ENCODE results near the gene IQGAP2. TPM values are rescaled to one million over a fixed set of nuclear protein-coding genes. Genes with fewer than 3 reads are reported as not detected.
A peak's percentile ranks its signal among the peaks of the same experiment; 100 is the strongest.
"Not testable (repeated sequence)": the region's sequence is repeated elsewhere in the genome, so short reads cannot be mapped to it uniquely, and the experiment has no call there.

IQGAP2 gene
- total RNA-seq, 2 donors from 2014 or later, result 117 to 134 TPM

DNA sequence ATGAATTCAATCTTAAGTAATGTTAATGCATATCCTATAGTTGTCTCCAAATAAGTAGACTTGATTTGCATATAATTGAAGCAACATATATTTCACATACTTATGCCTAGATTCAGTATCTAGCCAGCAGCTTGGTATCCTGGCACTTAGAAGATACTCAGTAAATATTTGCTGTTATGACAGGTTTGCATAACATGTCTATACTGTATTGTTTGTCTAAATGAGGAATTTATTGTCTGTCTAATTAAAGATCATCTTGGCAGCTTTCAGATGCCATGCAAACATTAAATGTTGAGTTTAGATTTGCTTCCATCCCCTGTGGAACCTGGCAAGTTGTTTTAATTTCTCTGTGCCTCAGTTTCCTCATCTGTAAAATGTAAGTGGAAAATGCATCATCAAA lies 9.4 kb downstream of the IQGAP2 start:
- DNase-seq (no peak), ATAC-seq (no peak)
- peak overlapping the region; percentile 90 for H3K27ac Mint-ChIP-seq
- H3K36me3 Mint-ChIP-seq (ENCODE audit: low read depth), result peaks cover 5% of the 10 kb centered on the region
- H3K9me3 ChIP-seq (ENCODE audit: control insufficient read depth, low read length, poor library complexity, severe bottlenecking), result no peaks in the 10 kb centered on the region
- no peaks in the 10 kb centered on the region for H3K27me3 Mint-ChIP-seq
- peaks cover 64% of the 10 kb centered on the region for H3K4me1 Mint-ChIP-seq
- H3K4me3 Mint-ChIP-seq, result no peak overlapping the region

DNA sequence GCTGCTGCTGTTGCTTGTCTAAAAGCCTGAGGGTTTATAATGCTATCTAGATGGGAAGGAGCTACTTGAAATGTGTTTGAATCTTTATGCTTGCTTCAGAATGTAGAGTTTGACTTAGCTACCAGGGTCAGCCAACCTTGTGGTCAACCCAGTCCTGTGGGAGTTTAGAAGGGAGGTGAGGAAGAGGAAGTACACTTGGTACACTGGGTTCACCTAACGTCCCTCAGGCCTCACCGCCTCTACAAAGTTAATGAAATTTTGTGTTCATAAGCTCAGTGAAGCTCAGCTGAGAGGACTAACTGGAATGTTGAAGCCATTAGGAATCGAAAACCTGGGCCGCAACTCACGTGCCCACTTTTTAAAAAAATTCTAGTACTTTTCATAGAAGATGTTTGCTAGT lies 10.7 kb downstream of the IQGAP2 start:
- peaks cover 58% of the 10 kb centered on the region for H3K4me1 Mint-ChIP-seq
- peak overlapping the region; percentile 90 for H3K27ac Mint-ChIP-seq
- ATAC-seq (no peak), DNase-seq (no peak)
- H3K36me3 Mint-ChIP-seq (ENCODE audit: low read depth), result peaks cover 5% of the 10 kb centered on the region
- H3K9me3 ChIP-seq (ENCODE audit: control insufficient read depth, low read length, poor library complexity, severe bottlenecking), result no peaks in the 10 kb centered on the region
- H3K27me3 Mint-ChIP-seq, result no peaks in the 10 kb centered on the region
- no peak overlapping the region for H3K4me3 Mint-ChIP-seq

DNA sequence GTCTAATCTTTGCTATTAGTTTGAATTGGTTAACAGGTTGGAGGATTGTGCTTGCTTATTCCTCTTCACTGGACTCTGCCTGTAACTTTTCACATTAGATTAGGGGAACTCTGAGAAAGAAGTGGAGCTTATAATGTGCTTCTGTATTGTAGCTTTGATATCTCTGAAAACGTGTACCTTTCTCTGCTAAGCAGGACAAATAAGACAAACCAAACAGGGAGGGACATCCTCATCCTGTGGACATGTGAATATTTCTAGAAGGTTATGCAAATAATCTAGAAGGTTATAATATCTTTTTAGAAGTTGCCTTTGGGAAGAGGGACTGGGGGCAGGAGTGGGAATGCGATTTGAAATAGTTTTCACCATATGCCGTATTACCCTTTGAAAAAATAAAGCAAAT lies 11.7 kb downstream of the IQGAP2 start:
- ATAC-seq (no peak), DNase-seq (no peak)
- Mint-ChIP-seq H3K4me1 (peaks cover 55% of the 10 kb centered on the region), H3K36me3 (ENCODE audit: low read depth) (peaks cover 3% of the 10 kb centered on the region), H3K27me3 (no peaks in the 10 kb centered on the region), H3K27ac (peak overlapping the region; percentile 78), H3K4me3 (peak overlapping the region; percentile 49)
- H3K9me3 ChIP-seq (ENCODE audit: control insufficient read depth, low read length, poor library complexity, severe bottlenecking), result no peaks in the 10 kb centered on the region

DNA sequence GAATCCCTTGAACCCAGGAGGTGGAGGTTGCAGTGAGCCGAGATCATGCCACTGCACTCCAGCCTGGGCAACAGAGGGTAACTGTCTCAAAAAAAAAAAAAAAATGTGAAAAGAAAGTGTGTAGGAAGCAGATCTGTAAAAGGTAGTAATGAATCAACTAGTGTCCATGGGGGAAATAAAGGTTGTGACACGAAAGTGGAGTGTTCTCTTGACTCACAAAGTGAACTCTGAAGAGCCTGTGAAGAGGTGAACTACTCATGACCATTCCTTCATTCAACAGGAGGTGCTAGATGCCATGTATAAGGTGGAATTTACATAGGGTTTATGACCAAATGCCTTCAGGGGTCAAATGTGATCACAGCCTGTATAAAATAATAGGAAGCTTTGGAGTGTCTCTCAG lies 12.8 kb downstream of the IQGAP2 start:
- Mint-ChIP-seq H3K4me3 (no peak overlapping the region), H3K36me3 (ENCODE audit: low read depth) (no peaks in the 10 kb centered on the region), H3K27ac (peak overlapping the region; percentile 78), H3K27me3 (no peaks in the 10 kb centered on the region), H3K4me1 (peaks cover 52% of the 10 kb centered on the region)
- ATAC-seq (no peak), DNase-seq (no peak)
- no peaks in the 10 kb centered on the region for H3K9me3 ChIP-seq (ENCODE audit: control insufficient read depth, low read length, poor library complexity, severe bottlenecking)

DNA sequence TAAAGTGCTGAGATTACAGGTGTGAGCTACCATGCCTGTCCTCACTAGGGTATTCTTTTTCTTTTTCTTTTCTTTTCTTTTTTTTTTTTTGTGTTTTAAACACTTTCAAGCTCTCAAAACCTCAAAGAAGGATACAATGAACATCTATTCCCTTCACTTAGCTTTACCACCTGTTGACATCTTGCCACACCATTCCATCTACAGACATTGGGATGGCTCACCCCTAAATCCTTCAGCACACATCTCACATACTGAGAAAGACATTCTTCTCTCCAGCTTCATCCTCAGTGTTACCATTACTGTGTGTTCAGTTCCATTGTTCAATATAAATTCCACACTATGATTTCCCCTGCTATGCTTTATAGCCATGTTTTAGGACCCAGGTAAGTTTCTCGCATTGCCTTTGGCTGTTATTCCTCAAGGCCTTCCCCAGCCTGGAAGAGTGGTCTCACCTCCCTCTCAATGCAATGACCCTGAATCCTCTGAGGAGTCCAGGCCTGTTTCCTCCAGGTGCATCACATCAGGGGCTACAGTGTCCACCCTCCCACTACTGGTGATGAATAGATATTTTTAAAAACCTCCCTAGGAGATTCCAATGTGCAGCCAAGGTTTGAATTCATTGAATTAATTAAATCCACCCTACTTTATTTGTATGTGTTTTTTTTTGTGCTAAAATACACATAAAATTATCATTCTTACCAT lies 16.7 kb downstream of the IQGAP2 start:
- H3K9me3 ChIP-seq (ENCODE audit: control insufficient read depth, low read length, poor library complexity, severe bottlenecking), result no peaks in the 10 kb centered on the region
- H3K27me3 Mint-ChIP-seq, result no peaks in the 10 kb centered on the region
- peaks cover 45% of the 10 kb centered on the region for H3K4me1 Mint-ChIP-seq
- H3K4me3 Mint-ChIP-seq, result peak overlapping the region; percentile 9
- ATAC-seq (no peak), DNase-seq (no peak)
- H3K36me3 Mint-ChIP-seq (ENCODE audit: low read depth), result peaks cover 2% of the 10 kb centered on the region
- peak overlapping the region; percentile 62 for H3K27ac Mint-ChIP-seq

DNA sequence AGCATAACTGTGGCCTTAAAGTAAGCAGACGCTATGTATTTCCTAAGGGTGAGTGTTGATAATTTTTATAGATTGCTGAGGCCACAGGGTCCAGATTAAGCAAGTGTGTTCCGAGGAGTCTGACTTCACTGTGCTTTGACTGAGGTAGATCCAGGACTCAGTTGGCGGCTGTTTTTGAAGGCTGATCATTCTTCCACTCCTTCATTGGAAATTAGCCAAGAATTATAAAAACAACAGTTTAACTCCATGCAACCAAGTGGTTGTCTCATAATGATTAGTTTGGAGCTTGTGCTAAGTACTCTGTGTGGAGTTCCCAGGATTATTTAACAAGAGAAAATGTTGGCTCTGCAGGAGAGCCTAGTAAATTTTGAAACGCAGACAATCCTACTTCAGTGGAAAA lies 19.1 kb downstream of the IQGAP2 start:
- no peaks in the 10 kb centered on the region for H3K27me3 Mint-ChIP-seq
- no peak for DNase-seq
- peaks cover 50% of the 10 kb centered on the region for H3K4me1 Mint-ChIP-seq
- no peak overlapping the region for H3K4me3 Mint-ChIP-seq
- H3K9me3 ChIP-seq (ENCODE audit: control insufficient read depth, low read length, poor library complexity, severe bottlenecking), result no peaks in the 10 kb centered on the region
- no peak for ATAC-seq
- peak overlapping the region; percentile 67 for H3K27ac Mint-ChIP-seq
- H3K36me3 Mint-ChIP-seq (ENCODE audit: low read depth), result peaks cover 2% of the 10 kb centered on the region

DNA sequence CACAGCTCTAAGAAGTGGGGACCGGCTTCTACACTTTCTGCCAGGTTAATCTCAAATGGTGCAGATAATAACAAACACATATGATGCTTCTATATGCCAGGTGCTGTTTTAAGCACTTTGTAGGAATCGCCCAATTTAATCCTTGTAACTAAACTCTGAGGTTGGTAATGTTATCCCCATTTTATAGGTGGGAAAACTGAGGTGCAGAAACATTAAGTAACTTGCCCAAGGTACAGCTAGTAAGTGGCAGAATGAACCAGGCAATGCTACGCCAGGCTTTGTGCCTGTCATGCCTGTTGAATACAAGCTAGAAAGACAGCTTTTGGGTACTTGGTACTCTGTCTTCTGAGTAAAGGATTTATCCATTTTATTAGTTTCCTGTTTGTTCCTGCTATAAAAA lies 19.7 kb downstream of the IQGAP2 start:
- DNase-seq, result no peak
- no peak overlapping the region for H3K4me3 Mint-ChIP-seq
- H3K9me3 ChIP-seq (ENCODE audit: control insufficient read depth, low read length, poor library complexity, severe bottlenecking), result no peaks in the 10 kb centered on the region
- no peaks in the 10 kb centered on the region for H3K27me3 Mint-ChIP-seq
- H3K27ac Mint-ChIP-seq, result peak overlapping the region; percentile 67
- peaks cover 2% of the 10 kb centered on the region for H3K36me3 Mint-ChIP-seq (ENCODE audit: low read depth)
- H3K4me1 Mint-ChIP-seq, result peaks cover 55% of the 10 kb centered on the region
- no peak for ATAC-seq

DNA sequence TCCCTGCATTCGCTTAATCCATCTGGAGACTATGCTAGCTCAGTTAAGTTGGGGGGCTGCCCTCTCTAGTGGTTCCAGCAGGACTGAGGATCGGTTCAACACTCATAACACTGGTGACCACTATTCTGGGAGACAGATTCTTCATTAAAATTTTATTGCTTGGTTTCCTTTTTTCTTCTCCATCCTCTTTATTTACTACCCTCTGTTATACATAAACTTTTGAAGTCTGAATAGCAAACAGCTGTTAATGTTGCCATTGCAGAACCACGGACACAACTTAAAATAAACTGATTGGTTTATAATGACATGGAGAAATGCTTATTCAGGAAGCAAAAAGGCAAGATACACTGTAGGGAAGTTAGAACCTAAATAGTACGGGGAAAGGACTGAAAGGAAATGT lies 22.1 kb downstream of the IQGAP2 start:
- ATAC-seq, result no peak
- Mint-ChIP-seq H3K4me1 (peaks cover 52% of the 10 kb centered on the region), H3K36me3 (ENCODE audit: low read depth) (peaks cover 2% of the 10 kb centered on the region), H3K27me3 (no peaks in the 10 kb centered on the region), H3K27ac (peak overlapping the region; percentile 67), H3K4me3 (no peak overlapping the region)
- H3K9me3 ChIP-seq (ENCODE audit: control insufficient read depth, low read length, poor library complexity, severe bottlenecking), result no peaks in the 10 kb centered on the region
- no peak for DNase-seq

DNA sequence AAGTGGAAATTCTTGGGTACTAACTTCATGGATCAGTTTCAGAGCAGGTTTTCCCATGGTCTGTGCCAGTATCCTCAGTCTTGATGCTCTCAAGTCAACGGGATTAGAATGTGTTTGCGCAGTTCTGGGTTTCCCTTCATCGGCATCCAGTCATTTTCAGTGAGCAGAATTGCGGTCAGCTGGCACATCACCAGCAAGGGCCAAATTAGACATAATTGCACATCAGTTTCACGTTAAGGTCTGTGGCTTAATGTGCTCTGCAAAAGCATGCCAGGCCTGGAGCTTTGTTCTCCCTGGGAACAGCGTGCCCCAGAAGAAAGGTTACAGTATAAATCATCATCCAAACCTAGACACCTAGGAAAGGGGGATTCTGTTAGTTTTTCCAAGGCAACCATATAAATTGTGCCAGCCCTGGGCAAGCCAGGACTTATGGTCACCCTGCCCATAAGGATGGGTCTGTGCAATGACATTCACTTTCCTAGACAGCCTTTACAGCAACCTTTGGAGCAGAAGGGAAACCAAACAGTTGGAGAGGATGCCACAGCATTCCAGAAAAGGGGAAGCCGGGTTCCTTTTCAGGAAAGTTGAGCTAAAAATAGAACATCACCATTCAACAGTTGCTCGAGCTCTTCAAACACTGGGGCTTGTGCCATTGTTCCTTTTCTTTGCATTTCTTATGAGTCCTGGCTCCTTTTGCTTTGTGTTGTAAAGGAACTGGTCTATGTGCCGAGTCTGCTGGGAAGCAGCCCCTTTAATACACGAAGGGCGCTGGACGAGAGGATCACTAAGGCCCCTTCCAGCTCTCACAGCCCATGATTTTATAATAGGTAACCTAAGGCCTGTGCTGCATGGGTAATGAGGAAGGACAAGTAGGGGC lies 23.1 kb downstream of the IQGAP2 start:
- no peaks in the 10 kb centered on the region for H3K9me3 ChIP-seq (ENCODE audit: control insufficient read depth, low read length, poor library complexity, severe bottlenecking)
- peaks cover 46% of the 10 kb centered on the region for H3K4me1 Mint-ChIP-seq
- H3K27ac Mint-ChIP-seq, result peak overlapping the region; percentile 88
- DNase-seq, result no peak
- no peaks in the 10 kb centered on the region for H3K27me3 Mint-ChIP-seq
- peaks cover 2% of the 10 kb centered on the region for H3K36me3 Mint-ChIP-seq (ENCODE audit: low read depth)
- H3K4me3 Mint-ChIP-seq, result no peak overlapping the region
- no peak for ATAC-seq

DNA sequence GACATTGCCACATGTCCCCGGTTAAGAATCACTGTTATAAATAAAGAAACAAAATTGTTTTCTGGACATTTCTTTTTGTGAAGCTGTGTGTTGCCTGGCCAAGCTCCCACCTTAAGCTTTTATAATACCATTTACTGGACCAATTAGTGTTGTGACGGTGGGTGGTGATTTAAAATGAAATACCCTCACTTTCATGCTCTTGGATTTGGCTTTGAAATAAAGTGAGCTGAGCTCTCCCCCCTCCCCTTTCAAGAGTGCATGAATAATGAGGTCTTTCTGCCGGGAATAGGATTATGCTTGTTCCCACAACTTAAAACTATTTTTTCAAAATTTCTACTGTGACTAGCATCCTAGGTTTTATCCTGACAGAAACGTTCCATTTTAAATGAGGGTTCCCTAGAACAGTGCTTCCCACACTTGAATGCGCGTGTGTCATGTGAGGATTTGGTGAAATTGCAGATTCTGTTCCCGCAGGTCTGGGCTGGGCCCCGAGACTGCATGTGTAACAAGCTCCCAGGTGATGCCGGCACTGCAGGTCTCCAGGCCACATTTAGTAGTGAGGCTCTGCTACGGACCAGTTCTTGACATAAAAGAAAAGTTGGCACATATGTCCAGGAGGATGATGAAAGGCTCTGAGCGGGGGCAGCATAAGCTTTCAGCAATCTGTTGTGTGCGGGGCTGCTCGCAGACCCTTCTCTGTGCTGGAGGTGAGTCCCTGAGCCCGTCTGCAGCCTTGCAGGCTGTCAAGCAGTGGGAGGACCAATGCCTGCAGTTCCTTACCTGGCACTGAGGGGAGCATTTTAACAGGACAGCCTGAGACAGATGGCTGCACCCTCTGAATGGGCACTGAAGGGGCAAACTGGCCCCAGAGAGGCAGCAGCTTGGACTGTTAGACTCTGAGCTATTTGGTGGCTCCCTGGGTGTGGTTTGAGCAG lies 24.4 kb downstream of the IQGAP2 start:
- H3K4me1 Mint-ChIP-seq, result peaks cover 41% of the 10 kb centered on the region
- no peaks in the 10 kb centered on the region for H3K27me3 Mint-ChIP-seq
- H3K36me3 Mint-ChIP-seq (ENCODE audit: low read depth), result peaks cover 2% of the 10 kb centered on the region
- no peaks in the 10 kb centered on the region for H3K9me3 ChIP-seq (ENCODE audit: control insufficient read depth, low read length, poor library complexity, severe bottlenecking)
- DNase-seq, result no peak
- no peak for ATAC-seq
- H3K4me3 Mint-ChIP-seq, result peak overlapping the region; percentile 43
- peak overlapping the region; percentile 61 for H3K27ac Mint-ChIP-seq

DNA sequence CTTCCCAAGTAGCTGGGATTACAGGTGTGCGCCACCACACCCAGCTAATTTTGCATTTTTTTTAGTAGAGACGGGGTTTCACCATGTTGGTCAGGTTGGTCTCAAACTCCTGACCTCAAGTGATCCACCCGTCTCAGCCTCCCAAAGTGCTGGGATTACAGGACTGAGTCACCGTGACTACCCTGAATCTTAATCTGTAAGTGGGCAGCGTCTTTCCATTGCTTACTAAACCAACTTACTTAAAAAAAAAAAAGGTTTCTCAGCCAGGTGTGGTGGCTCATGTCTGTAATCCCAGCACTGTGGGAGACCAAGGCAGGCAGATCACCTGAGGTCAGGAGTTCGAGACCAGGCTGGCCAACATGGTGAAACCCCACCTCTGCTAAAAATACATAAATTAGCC lies 25.5 kb downstream of the IQGAP2 start:
- Mint-ChIP-seq H3K4me3 (peak overlapping the region; percentile 43), H3K4me1 (peaks cover 40% of the 10 kb centered on the region), H3K27ac (peak overlapping the region; percentile 61)
- H3K36me3 Mint-ChIP-seq (ENCODE audit: low read depth); H3K27me3 Mint-ChIP-seq; H3K9me3 ChIP-seq (ENCODE audit: control insufficient read depth, low read length, poor library complexity, severe bottlenecking); DNase-seq; ATAC-seq: not testable (repeated sequence)

DNA sequence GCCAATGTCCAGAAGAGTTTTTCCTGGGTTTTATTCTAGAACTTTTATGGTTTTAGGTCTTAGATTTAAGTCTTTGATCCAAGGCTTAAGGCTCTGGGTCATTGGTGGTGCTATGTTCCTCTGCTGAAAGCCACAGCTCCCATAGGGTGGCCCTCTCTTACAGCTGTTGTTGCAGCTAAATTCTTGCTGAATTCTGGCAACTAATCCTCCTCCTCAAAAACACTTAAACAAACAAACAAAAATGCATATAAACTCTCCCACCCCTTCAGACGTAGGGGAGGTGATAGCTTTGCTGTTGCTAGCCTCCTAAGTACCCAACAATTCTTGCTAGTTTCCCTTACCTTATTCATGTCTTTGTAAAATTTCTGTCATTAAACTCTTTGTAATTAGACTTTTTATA lies 30.2 kb downstream of the IQGAP2 start:
- peaks cover 2% of the 10 kb centered on the region for H3K36me3 Mint-ChIP-seq (ENCODE audit: low read depth)
- no peaks in the 10 kb centered on the region for H3K9me3 ChIP-seq (ENCODE audit: control insufficient read depth, low read length, poor library complexity, severe bottlenecking)
- no peak for DNase-seq
- peak overlapping the region; percentile 29 for H3K27ac Mint-ChIP-seq
- peaks cover 15% of the 10 kb centered on the region for H3K4me1 Mint-ChIP-seq
- no peaks in the 10 kb centered on the region for H3K27me3 Mint-ChIP-seq
- H3K4me3 Mint-ChIP-seq, result peak overlapping the region; percentile 39
- no peak for ATAC-seq

DNA sequence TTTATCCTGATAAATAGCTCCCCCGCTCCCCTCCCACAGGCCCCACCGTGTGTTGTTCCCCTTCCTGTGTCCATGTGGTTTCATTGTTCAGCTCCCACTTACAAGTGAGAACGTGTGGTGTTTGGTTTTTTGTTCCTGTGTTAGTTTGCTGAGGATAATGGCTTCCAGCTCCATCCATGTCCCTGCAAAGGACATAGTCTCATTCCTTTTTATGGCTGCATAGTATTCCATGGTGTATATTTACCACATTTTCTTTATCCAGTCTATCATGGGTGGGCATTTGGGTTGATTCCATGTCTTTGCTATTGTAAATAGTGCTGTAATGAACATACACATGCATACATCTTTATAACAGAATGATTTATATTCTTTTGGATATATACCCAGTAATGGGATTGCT lies 34.4 kb downstream of the IQGAP2 start:
- H3K27ac Mint-ChIP-seq; DNase-seq; H3K9me3 ChIP-seq (ENCODE audit: control insufficient read depth, low read length, poor library complexity, severe bottlenecking); H3K36me3 Mint-ChIP-seq (ENCODE audit: low read depth); H3K4me3 Mint-ChIP-seq; H3K27me3 Mint-ChIP-seq; ATAC-seq: not testable (repeated sequence)
- H3K4me1 Mint-ChIP-seq, result peaks cover 25% of the 10 kb centered on the region
